K562 (cell line): Measurements from ENCODE around the gene LY6G5B. TPM values are rescaled to one million over a fixed set of nuclear protein-coding genes. Genes with fewer than 3 reads are reported as not detected.

ENCODE experiments used
- ARID2 ChIP-seq: fragments of 450-650 bp; IDR thresholded peaks from 2 replicates; pipeline ENCODE4 v1.6.1; 2017; ENCODE audit warnings: antibody characterized with exemption, mild to moderate bottlenecking
- ERF ChIP-seq: fragments of 450-650 bp; formaldehyde crosslinking; IDR thresholded peaks from 2 replicates; pipeline ENCODE4 v1.4.0; 2020; ENCODE audit warnings: mild to moderate bottlenecking, mixed read lengths
- MYBL2 ChIP-seq, 2 experiments: fragments of 450-650 bp in 1 of 2; sonication (generic) in 1 of 2; formaldehyde crosslinking in 1 of 2; IDR thresholded peaks; 2 replicates each; pipeline versions ENCODE4 v1.6.1 to v1.8.1; 2017 to 2022; ENCODE audit warnings: borderline replicate concordance in 1 of 2, inconsistent platforms in 1 of 2, low read depth in 1 of 2, mild to moderate bottlenecking in 1 of 2, missing genetic modification reagents in 1 of 2, moderate library complexity in 1 of 2
- POLR2B ChIP-seq: fragments of 450-650 bp; IDR thresholded peaks from 2 replicates; pipeline ENCODE4 v1.6.1; 2018; ENCODE audit warnings: low read depth; ENCODE audit not compliant: partially characterized antibody
- RBM22 ChIP-seq: fragments of 200-400 bp; formaldehyde crosslinking; IDR thresholded peaks from 2 replicates; pipeline ENCODE4 v1.6.1; 2018; ENCODE audit warnings: low read length, low read depth; ENCODE audit not compliant: poor library complexity, severe bottlenecking
- SIN3A ChIP-seq, 2 experiments: fragments of 150-350 bp in 1 of 2; IDR thresholded peaks; 2 replicates each; pipeline ENCODE4 v1.6.1; 2011 to 2016; ENCODE audit warnings: borderline replicate concordance in 2 of 2, low read depth in 2 of 2, low read length in 2 of 2, mild to moderate bottlenecking in 2 of 2, moderate library complexity in 2 of 2; ENCODE audit not compliant: control insufficient read depth in 1 of 2
- SMARCA4 ChIP-seq: fragments of 450-650 bp; IDR thresholded peaks from 2 replicates; pipeline ENCODE4 v1.6.1; 2016
- STAT5B ChIP-seq: fragments of 250-450 bp; sonication (Bioruptor Pico); IDR thresholded peaks from 2 replicates; pipeline ENCODE4 v1.8.0; 2021; ENCODE audit warnings: mild to moderate bottlenecking, inconsistent platforms
- STAT6 ChIP-seq: sonication (generic); formaldehyde crosslinking; IDR thresholded peaks from 2 replicates; pipeline ENCODE4 v1.8.1; 2023; ENCODE audit warnings: mild to moderate bottlenecking, missing genetic modification reagents
- TFAM ChIP-seq: fragments of 250-450 bp; sonication (Bioruptor Pico); conservative IDR thresholded peaks from 2 replicates; pipeline ENCODE4 v1.5.0; 2021; ENCODE audit warnings: mild to moderate bottlenecking, moderate library complexity
- ZBTB7A ChIP-seq: IDR thresholded peaks from 2 replicates; pipeline ENCODE4 v1.6.1; 2011; ENCODE audit warnings: low read depth, mild to moderate bottlenecking, low read length, moderate library complexity, borderline replicate concordance; ENCODE audit not compliant: control insufficient read depth
- ZNF224 ChIP-seq: sonication (generic); formaldehyde crosslinking; IDR thresholded peaks from 2 replicates; pipeline ENCODE4 v1.8.0; 2022; ENCODE audit warnings: mild to moderate bottlenecking, missing genetic modification reagents
- ZNF75A ChIP-seq: fragments of 450-650 bp; formaldehyde crosslinking; IDR thresholded peaks from 2 replicates; pipeline ENCODE4 v1.4.0; 2020; ENCODE audit warnings: mild to moderate bottlenecking
- polyA plus RNA-seq, 8 experiments: library from polyadenylated mRNA; depleted of rRNA in 4 of 8; stranded (reverse) in 5 of 8; unstranded in 3 of 8; fragments of >200 nt; fragmentation: Nextera tagmentation in 2 of 8; fragmentation: Illumina TruSeq in 1 of 8; extraction: Ambion mirVana in 2 of 8; extraction: Trizol in 1 of 8; gene quantifications; 2 replicates each; pipeline versions ENCODE4 v1.2.1 to v1.2.3, GENCODE V29; 2011 to 2014; ENCODE audit warnings: inconsistent platforms in 1 of 8, missing spikeins in 1 of 8
- total RNA-seq, 7 experiments: library from RNA; depleted of rRNA in 6 of 7; stranded (reverse); fragments of >200 nt in 6 of 7; fragmentation: Illumina TruSeq in 2 of 7; extraction: Trizol in 2 of 7; gene quantifications; 2 replicates each; pipeline versions ENCODE4 v1.2.1 to v1.2.3, GENCODE V29; 2011 to 2021; ENCODE audit warnings: low replicate concordance in 1 of 7
- TF ChIP-seq, protein P1 (sequence below): fragments of 250-450 bp; sonication (Bioruptor Pico); IDR thresholded peaks from 2 replicates; pipeline ENCODE4 v1.8.0; 2022; ENCODE audit warnings: inconsistent platforms
- TF ChIP-seq, protein P2 (sequence below): sonication (generic); formaldehyde crosslinking; IDR thresholded peaks from 2 replicates; pipeline ENCODE4 v1.8.1; 2022; ENCODE audit warnings: missing genetic modification reagents
- TF ChIP-seq, protein P3 (sequence below), 2 experiments: fragments of 200-800 bp in 1 of 2; sonication (Bioruptor generic) in 1 of 2; sonication (generic) in 1 of 2; formaldehyde crosslinking in 1 of 2; IDR thresholded peaks in 1 of 2; conservative IDR thresholded peaks in 1 of 2; 2 replicates each; pipeline versions ENCODE4 v1.5.0 to v1.6.1; 2016 to 2020; ENCODE audit warnings: missing compliant biosample characterization in 1 of 2, missing genetic modification characterization in 1 of 2, missing genetic modification reagents in 1 of 2

Gene LY6G5B
- total and polyA plus RNA-seq, 9 of the 15 experiments (the other 6 are each of a cell fraction or from before 2014, with no cell fraction given), result 6.0 to 27.0 (median 7.5) TPM

- TF ChIP-seq, protein P1, sequence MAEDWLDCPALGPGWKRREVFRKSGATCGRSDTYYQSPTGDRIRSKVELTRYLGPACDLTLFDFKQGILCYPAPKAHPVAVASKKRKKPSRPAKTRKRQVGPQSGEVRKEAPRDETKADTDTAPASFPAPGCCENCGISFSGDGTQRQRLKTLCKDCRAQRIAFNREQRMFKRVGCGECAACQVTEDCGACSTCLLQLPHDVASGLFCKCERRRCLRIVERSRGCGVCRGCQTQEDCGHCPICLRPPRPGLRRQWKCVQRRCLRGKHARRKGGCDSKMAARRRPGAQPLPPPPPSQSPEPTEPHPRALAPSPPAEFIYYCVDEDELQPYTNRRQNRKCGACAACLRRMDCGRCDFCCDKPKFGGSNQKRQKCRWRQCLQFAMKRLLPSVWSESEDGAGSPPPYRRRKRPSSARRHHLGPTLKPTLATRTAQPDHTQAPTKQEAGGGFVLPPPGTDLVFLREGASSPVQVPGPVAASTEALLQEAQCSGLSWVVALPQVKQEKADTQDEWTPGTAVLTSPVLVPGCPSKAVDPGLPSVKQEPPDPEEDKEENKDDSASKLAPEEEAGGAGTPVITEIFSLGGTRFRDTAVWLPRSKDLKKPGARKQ (CRISPR knock-in tag), result no peak
- TF ChIP-seq ARID2 (0 out of 2 replicates have a peak, but pooled peaks have one; percentile 68), STAT6 (CRISPR knock-in tag) (0 out of 2 replicates have a peak, but pooled peaks have one; percentile 44), SMARCA4 (peak; percentile 96), STAT5B (no peak), TFAM (CRISPR knock-in tag) (no peak), ERF (CRISPR knock-in tag) (0 out of 2 replicates have a peak, but pooled peaks have one; percentile 4), MYBL2 (IDR thresholded peaks at IDR 0.05; ENCODE audit: low read depth) (no peak), MYBL2 (CRISPR knock-in tag; IDR thresholded peaks at IDR 0.05; ENCODE audit: borderline replicate concordance) (no peak), ZNF224 (CRISPR knock-in tag) (0 out of 2 replicates have a peak, but pooled peaks have one; percentile 35), SIN3A (IDR thresholded peaks at IDR 0.05; ENCODE audit: borderline replicate concordance in 2 of 2, control insufficient read depth in 1 of 2, low read depth in 2 of 2, low read length in 2 of 2) (peak in 1 of 2 experiments; percentile 46; a peak in 2 of 4 replicates), ZBTB7A (peak; percentile 82; the same call in 1 of the 2 replicates), ZNF75A (CRISPR knock-in tag) (no peak), RBM22 (peak; percentile 45), POLR2B (peak; percentile 57)
- TF ChIP-seq, protein P2, sequence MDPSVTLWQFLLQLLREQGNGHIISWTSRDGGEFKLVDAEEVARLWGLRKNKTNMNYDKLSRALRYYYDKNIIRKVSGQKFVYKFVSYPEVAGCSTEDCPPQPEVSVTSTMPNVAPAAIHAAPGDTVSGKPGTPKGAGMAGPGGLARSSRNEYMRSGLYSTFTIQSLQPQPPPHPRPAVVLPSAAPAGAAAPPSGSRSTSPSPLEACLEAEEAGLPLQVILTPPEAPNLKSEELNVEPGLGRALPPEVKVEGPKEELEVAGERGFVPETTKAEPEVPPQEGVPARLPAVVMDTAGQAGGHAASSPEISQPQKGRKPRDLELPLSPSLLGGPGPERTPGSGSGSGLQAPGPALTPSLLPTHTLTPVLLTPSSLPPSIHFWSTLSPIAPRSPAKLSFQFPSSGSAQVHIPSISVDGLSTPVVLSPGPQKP (CRISPR knock-in tag), result no peak
- TF ChIP-seq, protein P3, sequence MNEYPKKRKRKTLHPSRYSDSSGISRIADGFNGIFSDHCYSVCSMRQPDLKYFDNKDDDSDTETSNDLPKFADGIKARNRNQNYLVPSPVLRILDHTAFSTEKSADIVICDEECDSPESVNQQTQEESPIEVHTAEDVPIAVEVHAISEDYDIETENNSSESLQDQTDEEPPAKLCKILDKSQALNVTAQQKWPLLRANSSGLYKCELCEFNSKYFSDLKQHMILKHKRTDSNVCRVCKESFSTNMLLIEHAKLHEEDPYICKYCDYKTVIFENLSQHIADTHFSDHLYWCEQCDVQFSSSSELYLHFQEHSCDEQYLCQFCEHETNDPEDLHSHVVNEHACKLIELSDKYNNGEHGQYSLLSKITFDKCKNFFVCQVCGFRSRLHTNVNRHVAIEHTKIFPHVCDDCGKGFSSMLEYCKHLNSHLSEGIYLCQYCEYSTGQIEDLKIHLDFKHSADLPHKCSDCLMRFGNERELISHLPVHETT (CRISPR knock-in tag; conservative IDR thresholded peaks at IDR 0.05 in 1 of 2, IDR thresholded peaks at IDR 0.05 in 1 of 2), result no peak
Observed at GRCh38 chr6:31663961-31664789, 5.6 kb upstream of the LY6G5B start (continued).
